H1 (cell line): Measurements from ENCODE around the gene DRC7. TPM values are rescaled to one million over a fixed set of nuclear protein-coding genes. Genes with fewer than 3 reads are reported as not detected.

Experiments used
- RBBP5 ChIP-seq: IDR thresholded peaks from 2 replicates; pipeline ENCODE4 v1.7.1; 2012; ENCODE audit warnings: low read depth, mild to moderate bottlenecking, inconsistent platforms, low read length, moderate library complexity, borderline replicate concordance
- polyA plus RNA-seq, 7 experiments: library from polyadenylated mRNA; depleted of rRNA in 3 of 7; stranded (reverse) in 5 of 7; unstranded in 2 of 7; fragments of >200 nt in 5 of 7; fragments of 200-250 nt in 2 of 7; gene quantifications; 1 replicate in 5 of 7; 2 replicates in 1 of 7; 4 replicates in 1 of 7; pipeline versions ENCODE4 v1.2.1 to v1.2.3, GENCODE V29; 2011 to 2013; ENCODE audit warnings: missing spikeins in 2 of 7, mixed read lengths in 2 of 7
- total RNA-seq: library from RNA; stranded (reverse); fragmentation: NEBNext Ultra II Directional; extraction: Animal tissue kit (Norgen Biotek cat#: 25700); gene quantifications from 2 replicates; pipeline ENCODE4 v1.2.1, GENCODE V29; 2021

Gene DRC7
- total and polyA plus RNA-seq, 2 of the 8 experiments (the other 6 are each of a cell fraction or from before 2014, with no cell fraction given), result 0.14 TPM; not detected in 1

GRCh38 chr16:57761957-57762356 is 67.4 kb downstream of the DRC7 start (continued):
- TF ChIP-seq RBBP5, result no peak
- TF ChIP-seq, all 59 proteins: peak for 0
